HFF-Myc (cell line): ENCODE measurements around the gene CIDEA.

Source experiments
- DNase-seq: peaks from one replicate; pipeline ENCODE4 v3.0.0-alpha.2; 2011; ENCODE audit warnings: low read depth; ENCODE audit errors: extremely low read depth
- H3K4me3 ChIP-seq: replicated peaks from 2 replicates; pipeline ENCODE4 v1.5.1; 2011; ENCODE audit warnings: low read depth, mild to moderate bottlenecking, control low read depth, low read length
- CTCF ChIP-seq: IDR thresholded peaks from 2 replicates; pipeline ENCODE4 v1.5.1; 2012; ENCODE audit warnings: mild to moderate bottlenecking, low read depth, low read length, control low read depth; ENCODE audit errors: missing control alignments

Gene CIDEA

GRCh38 chr18:12282442-12283039 is 28.4 kb downstream of the CIDEA start:
- no peak for TF ChIP-seq CTCF
- DNase-seq, result no peak
- H3K4me3 ChIP-seq, result no peak overlapping the region

- no peak for DNase-seq
- no peak overlapping the region for H3K4me3 ChIP-seq
- peak; percentile 39 for TF ChIP-seq CTCF
These were observed 29.1 kb downstream of the CIDEA start for GRCh38 chr18:12283256-12283655.

- no peak for TF ChIP-seq CTCF
- no peak for DNase-seq
- no peak overlapping the region for H3K4me3 ChIP-seq
These were observed 29.5 kb downstream of the CIDEA start for GRCh38 chr18:12283666-12284065.

- no peak for DNase-seq
- TF ChIP-seq CTCF, result no peak
- H3K4me3 ChIP-seq, result peak overlapping the region; percentile 46
These were observed 33.0 kb downstream of the CIDEA start for GRCh38 chr18:12287131-12287681.

GRCh38 chr18:12287684-12288402 is 33.7 kb downstream of the CIDEA start:
- H3K4me3 ChIP-seq, result peak overlapping the region; percentile 46
- no peak for TF ChIP-seq CTCF
- DNase-seq, result no peak

GRCh38 chr18:12288403-12288755 is 34.2 kb downstream of the CIDEA start:
- TF ChIP-seq CTCF, result no peak
- DNase-seq, result no peak
- peak overlapping the region; percentile 46 for H3K4me3 ChIP-seq

GRCh38 chr18:12290086-12290485 is 35.9 kb downstream of the CIDEA start:
- H3K4me3 ChIP-seq, result no peak overlapping the region
- no peak for DNase-seq
- no peak for TF ChIP-seq CTCF
